ENCODE results near the gene MDFI.

MDFI gene

GRCh38 chr6:41634657-41635056 is 3.6 kb upstream of the MDFI start:
- DNase-seq (ENCODE audit: low spot score) = peak; percentile 34

- DNase-seq (ENCODE audit: low spot score) = no peak
Observed at GRCh38 chr6:41635365-41635764, 2.9 kb upstream of the MDFI start.

- DNase-seq (ENCODE audit: low spot score) = no peak
Observed at GRCh38 chr6:41636833-41637193, 1.5 kb upstream of the MDFI start.

- no peak for DNase-seq (ENCODE audit: low spot score)
Observed at GRCh38 chr6:41637194-41638001, 870 bp upstream of the MDFI start.

GRCh38 chr6:41638935-41639808 is 904 bp downstream of the MDFI start:
- DNase-seq (ENCODE audit: low spot score) = no peak

GRCh38 chr6:41639809-41640371 is 1.6 kb downstream of the MDFI start:
- no peak for DNase-seq (ENCODE audit: low spot score)

- no peak for DNase-seq (ENCODE audit: low spot score)
Observed at GRCh38 chr6:41640426-41640825, 2.2 kb downstream of the MDFI start.

GRCh38 chr6:41641352-41641925 is 3.2 kb downstream of the MDFI start:
- DNase-seq (ENCODE audit: low spot score) = no peak

- no peak for DNase-seq (ENCODE audit: low spot score)
Observed at GRCh38 chr6:41642090-41642959, 4.1 kb downstream of the MDFI start.

- no peak for DNase-seq (ENCODE audit: low spot score)
Observed at GRCh38 chr6:41642960-41643898, 5.0 kb downstream of the MDFI start.

- no peak for DNase-seq (ENCODE audit: low spot score)
Observed at GRCh38 chr6:41643899-41644269, 5.6 kb downstream of the MDFI start.

GRCh38 chr6:41644297-41644879 is 6.1 kb downstream of the MDFI start:
- DNase-seq (ENCODE audit: low spot score) = no peak

GRCh38 chr6:41645007-41645618 is 6.8 kb downstream of the MDFI start:
- DNase-seq (ENCODE audit: low spot score) = no peak

GRCh38 chr6:41646026-41646795 is 7.9 kb downstream of the MDFI start:
- DNase-seq (ENCODE audit: low spot score) = no peak

- DNase-seq (ENCODE audit: low spot score) = no peak
Observed at GRCh38 chr6:41647061-41647511, 8.8 kb downstream of the MDFI start.

- DNase-seq (ENCODE audit: low spot score) = no peak
Observed at GRCh38 chr6:41648070-41648585, 9.9 kb downstream of the MDFI start.

GRCh38 chr6:41648921-41649320 is 10.7 kb downstream of the MDFI start:
- no peak for DNase-seq (ENCODE audit: low spot score)

GRCh38 chr6:41649596-41649995 is 11.3 kb downstream of the MDFI start:
- DNase-seq (ENCODE audit: low spot score) = no peak

- no peak for DNase-seq (ENCODE audit: low spot score)
Observed at GRCh38 chr6:41650120-41650519, 11.9 kb downstream of the MDFI start.
